Measurements from ENCODE around the gene PLEK2. TPM values are rescaled to one million over a fixed set of nuclear protein-coding genes. Genes with fewer than 3 reads are reported as not detected.
"Not testable (repeated sequence)": the region's sequence is repeated elsewhere in the genome, so short reads cannot be mapped to it uniquely, and the experiment has no call there.

Gene PLEK2
- total RNA-seq, 2 donors from 2014 or later = 1.6 to 2.0 TPM

DNA sequence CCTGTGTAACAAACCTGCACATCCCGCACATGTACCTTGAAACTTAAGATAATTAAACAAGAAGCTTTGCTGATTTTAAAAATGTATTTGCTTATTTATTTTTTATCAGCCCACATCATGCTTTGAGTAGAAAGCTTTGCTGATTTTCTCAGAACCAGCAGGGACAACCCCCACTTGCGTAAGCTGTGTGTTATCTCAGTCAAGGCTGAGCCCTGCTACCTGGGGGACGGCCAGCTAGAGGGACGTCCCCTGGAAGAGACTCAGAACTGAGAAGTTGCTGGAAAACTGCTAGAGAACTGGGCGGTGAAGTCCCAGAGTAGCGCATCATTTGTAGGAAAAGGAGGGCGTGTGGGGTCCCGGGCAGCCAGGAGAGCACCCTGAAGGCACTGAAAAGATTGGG, 4.1 kb upstream of the PLEK2 start:
- WGBS, 2 experiments (ENCODE audit: insufficient coverage in 1 of 2, insufficient read length in 1 of 2) = 80 to 83% methylated on average over 7 of the region's 8 CpGs

DNA sequence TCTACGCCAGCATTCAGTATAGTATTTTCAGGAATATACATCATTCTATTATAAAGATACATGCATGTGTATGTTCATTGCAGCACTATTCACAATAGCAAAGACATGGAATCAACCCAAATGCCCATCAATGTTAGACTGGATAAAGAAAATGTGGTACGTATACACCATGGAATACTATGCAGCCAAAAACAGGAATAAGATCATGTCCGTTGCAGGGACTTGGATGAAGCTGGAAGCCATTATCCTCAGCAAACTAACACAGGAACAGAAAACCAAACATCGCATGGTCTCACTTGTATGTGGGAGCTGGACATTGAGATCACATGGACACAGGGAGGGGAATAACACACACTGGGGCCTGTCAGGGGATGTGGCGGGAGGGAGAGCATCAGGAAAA, 3.6 kb upstream of the PLEK2 start:
- not testable (repeated sequence) for H3K36me3 Mint-ChIP-seq (ENCODE audit: low read depth); H3K36me3 ChIP-seq (ENCODE audit: control insufficient read depth, insufficient read depth, low read length); H3K4me3 Mint-ChIP-seq; H3K27ac Mint-ChIP-seq; H3K9ac ChIP-seq (ENCODE audit: extremely low read depth, low read length, poor library complexity, severe bottlenecking); H3K9me3 Mint-ChIP-seq; H3K4me3 ChIP-seq (ENCODE audit: low read length); H3K4me1 ChIP-seq (ENCODE audit: control insufficient read depth, insufficient read depth, low read length); H3K27ac ChIP-seq (ENCODE audit: low read depth, low read length); DNase-seq; H3K9me3 ChIP-seq (ENCODE audit: control insufficient read depth, low read length); H3K27me3 ChIP-seq (ENCODE audit: control insufficient read depth, insufficient read depth, low read length, poor library complexity, severe bottlenecking)
- Mint-ChIP-seq H3K27me3 (ENCODE audit: insufficient read depth) (peaks cover 14% of the 10 kb centered on the region), H3K4me1 (peaks cover 12% of the 10 kb centered on the region)
- 72 to 92% methylated on average over 3 to 5 of the region's 5 CpGs for WGBS, 2 experiments (ENCODE audit: insufficient coverage in 1 of 2, insufficient read length in 1 of 2)

More for the DNA sequence above, 4.1 kb upstream of the PLEK2 start:
- Mint-ChIP-seq H3K27me3 (ENCODE audit: insufficient read depth) (peaks cover 11% of the 10 kb centered on the region), H3K36me3 (ENCODE audit: low read depth) (no peaks in the 10 kb centered on the region), H3K27ac (no peak overlapping the region), H3K4me3 (no peak overlapping the region), H3K9me3 (no peaks in the 10 kb centered on the region), H3K4me1 (peaks cover 11% of the 10 kb centered on the region)
- Histone ChIP-seq H3K4me3 (ENCODE audit: low read length) (no peak overlapping the region), H3K27ac (ENCODE audit: low read depth, low read length) (no peak overlapping the region), H3K9me3 (ENCODE audit: control insufficient read depth, low read length) (no peaks in the 10 kb centered on the region), H3K36me3 (ENCODE audit: control insufficient read depth, insufficient read depth, low read length) (no peaks in the 10 kb centered on the region), H3K9ac (ENCODE audit: extremely low read depth, low read length, poor library complexity, severe bottlenecking) (no peak overlapping the region), H3K27me3 (ENCODE audit: control insufficient read depth, insufficient read depth, low read length, poor library complexity, severe bottlenecking) (no peaks in the 10 kb centered on the region), H3K4me1 (ENCODE audit: control insufficient read depth, insufficient read depth, low read length) (no peaks in the 10 kb centered on the region)
- TF ChIP-seq, protein P1, sequence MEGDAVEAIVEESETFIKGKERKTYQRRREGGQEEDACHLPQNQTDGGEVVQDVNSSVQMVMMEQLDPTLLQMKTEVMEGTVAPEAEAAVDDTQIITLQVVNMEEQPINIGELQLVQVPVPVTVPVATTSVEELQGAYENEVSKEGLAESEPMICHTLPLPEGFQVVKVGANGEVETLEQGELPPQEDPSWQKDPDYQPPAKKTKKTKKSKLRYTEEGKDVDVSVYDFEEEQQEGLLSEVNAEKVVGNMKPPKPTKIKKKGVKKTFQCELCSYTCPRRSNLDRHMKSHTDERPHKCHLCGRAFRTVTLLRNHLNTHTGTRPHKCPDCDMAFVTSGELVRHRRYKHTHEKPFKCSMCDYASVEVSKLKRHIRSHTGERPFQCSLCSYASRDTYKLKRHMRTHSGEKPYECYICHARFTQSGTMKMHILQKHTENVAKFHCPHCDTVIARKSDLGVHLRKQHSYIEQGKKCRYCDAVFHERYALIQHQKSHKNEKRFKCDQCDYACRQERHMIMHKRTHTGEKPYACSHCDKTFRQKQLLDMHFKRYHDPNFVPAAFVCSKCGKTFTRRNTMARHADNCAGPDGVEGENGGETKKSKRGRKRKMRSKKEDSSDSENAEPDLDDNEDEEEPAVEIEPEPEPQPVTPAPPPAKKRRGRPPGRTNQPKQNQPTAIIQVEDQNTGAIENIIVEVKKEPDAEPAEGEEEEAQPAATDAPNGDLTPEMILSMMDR (conservative IDR thresholded peaks at IDR 0.05) = no peak
- DNase-seq = no peak

- Mint-ChIP-seq H3K4me1 (peaks cover 16% of the 10 kb centered on the region), H3K9me3 (no peaks in the 10 kb centered on the region), H3K27ac (no peak overlapping the region), H3K36me3 (ENCODE audit: low read depth) (no peaks in the 10 kb centered on the region), H3K4me3 (no peak overlapping the region), H3K27me3 (ENCODE audit: insufficient read depth) (peaks cover 14% of the 10 kb centered on the region)
- H3K36me3 ChIP-seq (ENCODE audit: control insufficient read depth, insufficient read depth, low read length) = no peaks in the 10 kb centered on the region
- WGBS, 2 experiments (ENCODE audit: insufficient coverage in 1 of 2, insufficient read length in 1 of 2) = 53% methylated on average over 3 of the region's 3 CpGs; no CpG with 5 or more reads in 1 of the 2 experiments
- no peak overlapping the region for H3K4me3 ChIP-seq (ENCODE audit: low read length)
- no peak overlapping the region for H3K9ac ChIP-seq (ENCODE audit: extremely low read depth, low read length, poor library complexity, severe bottlenecking)
- no peaks in the 10 kb centered on the region for H3K4me1 ChIP-seq (ENCODE audit: control insufficient read depth, insufficient read depth, low read length)
- H3K27ac ChIP-seq (ENCODE audit: low read depth, low read length) = no peak overlapping the region
- TF ChIP-seq, protein P1 (conservative IDR thresholded peaks at IDR 0.05) = no peak
- peak; percentile 85 for DNase-seq
- H3K9me3 ChIP-seq (ENCODE audit: control insufficient read depth, low read length) = no peaks in the 10 kb centered on the region
- no peaks in the 10 kb centered on the region for H3K27me3 ChIP-seq (ENCODE audit: control insufficient read depth, insufficient read depth, low read length, poor library complexity, severe bottlenecking)
These were observed 2.1 kb upstream of the PLEK2 start for GRCh38 chr14:67413806-67414769.

Measured in endodermal cell (in vitro differentiated cells).